ENCODE measurements around the gene CLPX.

Gene CLPX

DNA sequence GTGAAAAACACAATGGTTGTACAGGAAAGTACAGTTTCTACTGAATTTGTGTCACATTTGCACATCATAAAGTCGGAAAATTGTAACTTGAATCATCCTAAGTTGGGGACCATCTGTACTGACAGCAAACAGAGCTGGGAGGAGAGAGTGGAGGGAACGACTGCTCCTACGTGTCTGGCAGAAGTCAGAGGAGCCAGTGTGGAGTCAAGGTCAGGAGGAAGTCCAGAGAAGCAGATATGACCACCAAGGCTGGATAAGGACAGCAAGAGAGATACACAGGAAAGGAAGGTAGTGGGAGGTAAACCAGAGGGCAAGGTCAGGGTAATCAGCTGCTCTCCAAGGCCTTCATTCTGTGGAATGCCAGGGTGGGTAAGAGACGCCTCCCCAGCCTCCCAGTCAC, 28.9 kb upstream of the CLPX start:
- TF ChIP-seq, protein P1, sequence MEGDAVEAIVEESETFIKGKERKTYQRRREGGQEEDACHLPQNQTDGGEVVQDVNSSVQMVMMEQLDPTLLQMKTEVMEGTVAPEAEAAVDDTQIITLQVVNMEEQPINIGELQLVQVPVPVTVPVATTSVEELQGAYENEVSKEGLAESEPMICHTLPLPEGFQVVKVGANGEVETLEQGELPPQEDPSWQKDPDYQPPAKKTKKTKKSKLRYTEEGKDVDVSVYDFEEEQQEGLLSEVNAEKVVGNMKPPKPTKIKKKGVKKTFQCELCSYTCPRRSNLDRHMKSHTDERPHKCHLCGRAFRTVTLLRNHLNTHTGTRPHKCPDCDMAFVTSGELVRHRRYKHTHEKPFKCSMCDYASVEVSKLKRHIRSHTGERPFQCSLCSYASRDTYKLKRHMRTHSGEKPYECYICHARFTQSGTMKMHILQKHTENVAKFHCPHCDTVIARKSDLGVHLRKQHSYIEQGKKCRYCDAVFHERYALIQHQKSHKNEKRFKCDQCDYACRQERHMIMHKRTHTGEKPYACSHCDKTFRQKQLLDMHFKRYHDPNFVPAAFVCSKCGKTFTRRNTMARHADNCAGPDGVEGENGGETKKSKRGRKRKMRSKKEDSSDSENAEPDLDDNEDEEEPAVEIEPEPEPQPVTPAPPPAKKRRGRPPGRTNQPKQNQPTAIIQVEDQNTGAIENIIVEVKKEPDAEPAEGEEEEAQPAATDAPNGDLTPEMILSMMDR (IDR thresholded peaks at IDR 0.05), result no peak
- Mint-ChIP-seq H3K27me3 (ENCODE audit: low read depth, poor library complexity) (peaks cover 13% of the 10 kb centered on the region), H3K4me3 (no peak overlapping the region)

DNA sequence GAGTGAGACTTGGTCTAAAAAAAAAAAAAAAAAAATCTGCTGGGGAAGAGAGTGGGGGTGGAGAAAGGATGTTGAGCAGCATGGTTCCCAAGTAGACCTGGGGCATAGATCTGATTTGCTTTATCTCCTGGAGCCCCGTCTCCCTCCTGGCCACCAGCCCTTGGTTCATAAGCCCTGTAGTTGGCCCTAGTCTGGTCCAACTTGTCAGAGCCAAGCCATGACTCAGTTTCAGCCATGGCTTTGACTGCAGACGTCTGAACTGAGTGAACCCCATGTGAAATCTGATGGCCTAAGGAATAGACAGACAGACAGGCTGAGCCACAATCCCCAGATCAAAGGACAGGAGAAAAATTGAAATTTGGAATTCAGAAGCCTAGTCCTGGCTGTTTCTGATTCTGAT, 28.1 kb upstream of the CLPX start:
- Mint-ChIP-seq H3K4me1 (peaks cover 56% of the 10 kb centered on the region), H3K9me3 (no peaks in the 10 kb centered on the region), H3K27ac (no peak overlapping the region), H3K27me3 (ENCODE audit: low read depth, poor library complexity) (peaks cover 11% of the 10 kb centered on the region), H3K4me3 (no peak overlapping the region), H3K36me3 (ENCODE audit: low read depth) (no peaks in the 10 kb centered on the region)
- DNase-seq, result no peak
- TF ChIP-seq, protein P1 (IDR thresholded peaks at IDR 0.05), result no peak

More for the DNA sequence above, 28.9 kb upstream of the CLPX start:
- Mint-ChIP-seq H3K36me3 (ENCODE audit: low read depth) (no peaks in the 10 kb centered on the region), H3K9me3 (no peaks in the 10 kb centered on the region), H3K4me1 (peaks cover 54% of the 10 kb centered on the region), H3K27ac (peak overlapping the region; percentile 14)
- no peak for DNase-seq

DNA sequence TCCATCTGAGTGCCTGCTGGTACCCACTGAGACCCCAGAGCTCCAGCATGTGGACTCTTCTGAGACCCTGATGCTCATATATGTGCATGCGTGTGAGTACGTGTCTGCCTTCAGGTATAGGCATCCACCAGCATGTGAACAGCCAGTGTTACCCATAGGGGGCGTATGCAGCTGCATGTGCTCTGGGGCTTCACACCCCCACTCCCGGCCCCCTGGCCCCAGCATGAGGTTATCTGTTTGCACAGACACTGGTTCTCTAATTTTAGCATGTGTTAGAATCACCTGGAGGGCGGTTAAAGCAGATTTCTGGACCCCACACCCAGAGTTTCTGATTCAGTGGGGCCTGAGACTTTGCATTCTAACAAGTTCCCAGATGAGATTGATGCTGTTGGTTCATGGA, 27.0 kb upstream of the CLPX start:
- Mint-ChIP-seq H3K9me3 (no peaks in the 10 kb centered on the region), H3K27me3 (ENCODE audit: low read depth, poor library complexity) (peaks cover 10% of the 10 kb centered on the region), H3K27ac (no peak overlapping the region), H3K4me1 (peaks cover 61% of the 10 kb centered on the region), H3K4me3 (no peak overlapping the region), H3K36me3 (ENCODE audit: low read depth) (no peaks in the 10 kb centered on the region)
- DNase-seq, result no peak
- TF ChIP-seq, protein P1 (IDR thresholded peaks at IDR 0.05), result peak; percentile 33

DNA sequence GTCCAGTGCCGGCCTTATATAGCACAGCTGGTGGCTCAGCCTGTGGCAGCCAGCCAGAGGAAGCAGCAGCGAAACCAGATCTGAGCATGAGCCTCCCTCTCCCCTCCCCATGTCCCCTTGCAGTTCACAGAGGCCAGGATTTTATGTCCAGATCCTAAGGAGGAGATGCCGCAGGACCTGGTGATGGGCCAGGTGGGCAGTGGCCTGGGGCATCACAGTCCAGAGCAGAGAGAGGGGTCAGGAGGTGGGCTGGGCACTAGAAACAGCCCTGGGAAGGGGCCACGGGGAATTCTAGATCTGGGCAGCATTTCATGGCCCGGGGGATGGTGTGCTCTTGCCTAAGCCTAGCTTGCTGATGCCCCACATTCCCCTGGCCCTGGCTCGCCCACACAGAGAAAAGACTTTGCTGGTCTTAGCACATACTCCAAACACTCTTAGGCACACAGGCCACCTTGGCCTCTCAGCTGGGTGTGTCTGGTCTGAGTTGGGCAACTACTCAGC, 26.4 kb upstream of the CLPX start:
- TF ChIP-seq, protein P1 (IDR thresholded peaks at IDR 0.05), result no peak
- Mint-ChIP-seq H3K4me3 (peak overlapping the region; percentile 15), H3K4me1 (peaks cover 61% of the 10 kb centered on the region), H3K27ac (peak overlapping the region; percentile 86), H3K27me3 (ENCODE audit: low read depth, poor library complexity) (peaks cover 10% of the 10 kb centered on the region), H3K36me3 (ENCODE audit: low read depth) (no peaks in the 10 kb centered on the region), H3K9me3 (no peaks in the 10 kb centered on the region)
- DNase-seq, result peak; percentile 35

DNA sequence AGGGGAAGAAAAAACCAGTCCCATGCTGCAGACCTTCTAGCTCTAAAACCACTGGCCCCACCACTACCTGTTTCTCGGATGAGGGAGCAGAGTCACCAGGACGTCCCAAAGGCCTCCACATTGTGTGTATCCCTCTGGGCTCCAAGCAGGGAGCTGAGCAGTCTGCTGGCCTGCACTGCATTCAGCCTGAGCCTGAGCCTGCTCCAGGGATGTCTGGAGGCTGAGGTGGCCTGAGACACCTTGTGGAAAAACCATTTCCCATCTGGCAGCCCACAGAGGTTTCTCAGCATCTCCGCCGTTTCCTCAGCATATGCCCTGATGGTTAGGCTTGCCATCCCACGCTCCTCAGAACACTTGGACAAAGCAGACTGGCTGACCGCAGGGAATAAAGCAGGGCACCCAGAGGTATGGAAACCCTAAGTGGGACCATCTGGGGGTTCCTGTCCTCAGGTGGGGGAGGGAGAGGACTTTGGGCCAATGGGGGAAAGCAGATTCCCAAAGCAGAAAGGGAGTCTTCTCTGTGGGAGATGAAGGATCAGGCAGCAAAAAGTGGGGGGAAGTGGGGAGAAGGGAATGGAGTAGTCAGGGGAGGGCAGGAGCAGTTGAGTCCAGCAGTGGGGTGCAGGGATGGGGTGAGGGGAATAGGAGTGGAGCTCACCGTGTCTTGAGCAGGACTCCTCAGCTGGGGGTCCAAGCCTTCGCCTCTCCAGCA, 25.8 kb upstream of the CLPX start, which contains the start of gene CILP:
CILP (minus strand) TSS at position 704 of the 712 bp plus-strand sequence. CDS start 1,718 bp downstream, outside the sequence.
- H3K36me3 Mint-ChIP-seq (ENCODE audit: low read depth), result no peaks in the 10 kb centered on the region
- H3K27ac Mint-ChIP-seq, result peak within 1 kb of the TSS; percentile 86
- TF ChIP-seq, protein P1 (IDR thresholded peaks at IDR 0.05), result no peak
- H3K9me3 Mint-ChIP-seq, result no peaks in the 10 kb centered on the region
- DNase-seq, result no peak
- H3K27me3 Mint-ChIP-seq (ENCODE audit: low read depth, poor library complexity), result peaks cover 10% of the 10 kb centered on the region
- H3K4me1 Mint-ChIP-seq, result peaks cover 61% of the 10 kb centered on the region
- H3K4me3 Mint-ChIP-seq, result peak within 1 kb of the TSS; percentile 15

Measured in nephron progenitor cell (in vitro differentiated cells).